ENCODE results near the gene HABP4.

The HABP4 gene, protein sequence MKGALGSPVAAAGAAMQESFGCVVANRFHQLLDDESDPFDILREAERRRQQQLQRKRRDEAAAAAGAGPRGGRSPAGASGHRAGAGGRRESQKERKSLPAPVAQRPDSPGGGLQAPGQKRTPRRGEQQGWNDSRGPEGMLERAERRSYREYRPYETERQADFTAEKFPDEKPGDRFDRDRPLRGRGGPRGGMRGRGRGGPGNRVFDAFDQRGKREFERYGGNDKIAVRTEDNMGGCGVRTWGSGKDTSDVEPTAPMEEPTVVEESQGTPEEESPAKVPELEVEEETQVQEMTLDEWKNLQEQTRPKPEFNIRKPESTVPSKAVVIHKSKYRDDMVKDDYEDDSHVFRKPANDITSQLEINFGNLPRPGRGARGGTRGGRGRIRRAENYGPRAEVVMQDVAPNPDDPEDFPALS

DNA sequence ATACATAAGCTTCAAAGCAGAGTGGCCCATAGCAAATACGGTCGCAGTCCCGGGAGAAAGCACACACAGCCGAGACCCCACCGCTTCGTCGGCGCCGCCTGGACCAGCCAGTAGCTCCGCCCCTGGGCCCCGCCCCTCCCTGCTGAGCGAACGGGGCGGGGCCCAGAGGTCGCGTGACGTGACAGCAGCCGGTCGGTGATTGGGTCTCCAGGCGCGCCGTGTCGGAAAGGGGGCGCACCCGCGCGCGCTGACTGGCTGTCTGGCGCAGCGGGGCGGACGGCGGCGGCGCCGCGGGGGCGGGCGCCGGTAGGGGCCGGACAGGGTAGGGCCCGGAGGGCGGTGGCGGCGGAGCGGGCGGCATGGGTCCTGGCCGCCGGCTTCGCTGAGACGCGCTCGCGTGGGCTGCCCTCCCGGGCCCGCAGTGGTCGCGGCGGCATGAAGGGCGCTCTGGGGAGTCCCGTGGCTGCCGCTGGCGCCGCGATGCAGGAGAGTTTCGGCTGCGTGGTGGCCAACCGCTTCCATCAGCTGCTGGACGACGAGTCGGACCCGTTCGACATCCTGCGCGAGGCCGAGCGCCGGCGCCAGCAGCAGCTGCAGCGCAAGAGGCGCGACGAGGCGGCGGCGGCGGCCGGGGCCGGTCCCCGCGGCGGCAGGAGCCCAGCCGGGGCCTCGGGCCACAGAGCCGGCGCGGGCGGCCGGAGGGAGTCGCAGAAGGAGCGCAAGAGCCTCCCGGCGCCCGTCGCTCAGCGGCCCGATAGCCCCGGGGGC lies at the start of gene HABP4:
Gene HABP4, plus strand, starts transcription at position 325 of the 768 bp plus-strand sequence. Its CDS starts 111 bp downstream, at position 436.
- DNase-seq (ENCODE audit: low read depth): peak; percentile 97

DNA sequence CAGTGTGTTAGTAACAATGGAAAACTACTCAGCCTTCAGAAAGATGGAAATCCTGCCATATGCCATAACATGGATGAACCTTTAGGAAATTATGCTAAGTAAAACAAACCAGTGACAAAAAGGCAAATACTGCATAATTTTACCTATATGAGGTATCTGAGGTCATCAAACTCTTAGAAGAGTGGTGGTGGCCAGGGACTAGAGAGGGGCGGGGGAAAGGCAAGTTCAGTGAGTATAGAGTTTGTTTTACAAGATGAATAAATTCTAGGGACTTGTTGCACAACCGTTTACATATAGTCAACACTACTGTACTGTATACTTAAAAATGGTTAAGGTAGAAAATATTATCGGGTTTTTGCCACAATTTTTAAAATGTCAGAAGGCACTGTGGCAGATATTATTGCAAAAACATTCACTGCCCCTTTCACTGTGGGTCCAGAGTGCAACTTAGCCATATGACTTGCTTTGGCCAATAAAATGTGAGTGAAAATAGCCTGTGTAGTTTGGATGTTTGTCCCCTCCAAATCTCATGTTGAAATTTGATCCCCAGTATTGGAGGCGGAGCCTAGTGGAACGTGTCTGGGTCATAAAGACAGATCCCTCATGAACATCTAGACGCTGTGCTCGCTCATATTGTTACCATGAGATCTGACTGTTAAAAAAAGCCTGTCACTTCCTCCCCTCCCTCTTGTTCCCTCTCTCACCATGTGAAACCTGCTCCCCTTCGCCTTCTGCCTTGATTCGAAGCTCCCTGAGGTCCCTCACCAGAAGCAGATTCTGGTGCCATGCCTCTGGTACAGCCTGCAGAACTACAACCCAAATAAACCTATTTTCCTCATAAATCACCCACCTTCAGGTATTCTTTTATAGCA lies 41.3 kb upstream of the HABP4 start:
- no peak for DNase-seq (ENCODE audit: low read depth)

DNA sequence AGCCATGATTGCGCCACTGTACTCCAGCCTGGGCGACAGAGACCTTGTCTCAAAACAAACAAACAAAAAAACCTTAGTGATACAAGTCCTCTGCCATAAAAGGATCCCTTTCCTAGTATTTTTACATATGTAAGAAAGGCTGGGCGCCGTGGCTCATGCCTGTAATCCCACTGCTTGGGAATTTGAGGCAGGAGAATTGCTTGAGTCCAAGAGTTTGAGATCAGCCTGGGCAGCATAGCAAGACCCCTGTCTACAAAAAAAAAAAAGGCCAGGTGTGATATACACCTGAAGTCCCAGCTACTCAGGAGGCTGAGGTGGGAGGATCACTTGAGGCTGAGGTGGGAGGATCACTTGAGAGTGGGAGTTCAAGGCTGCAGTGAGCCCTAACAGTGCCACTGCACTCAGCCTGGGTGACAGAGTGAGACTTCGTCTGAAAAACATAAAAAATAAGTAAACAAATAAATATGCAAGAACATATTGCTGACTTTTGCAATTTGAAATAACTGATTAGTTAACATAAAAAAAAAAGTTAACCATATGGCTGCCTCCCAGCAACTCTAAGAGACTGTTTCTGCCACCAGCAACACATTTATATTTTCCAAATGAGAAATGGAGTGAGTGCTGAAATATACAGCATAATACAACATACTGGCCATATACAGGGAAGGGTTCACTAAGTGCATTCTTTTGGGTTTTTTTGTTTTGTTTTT lies 38.7 kb upstream of the HABP4 start:
- DNase-seq (ENCODE audit: low read depth): no peak

GRCh38 chr9:96412174-96412913 lies 37.6 kb upstream of the HABP4 start:
- DNase-seq (ENCODE audit: low read depth): no peak

DNA sequence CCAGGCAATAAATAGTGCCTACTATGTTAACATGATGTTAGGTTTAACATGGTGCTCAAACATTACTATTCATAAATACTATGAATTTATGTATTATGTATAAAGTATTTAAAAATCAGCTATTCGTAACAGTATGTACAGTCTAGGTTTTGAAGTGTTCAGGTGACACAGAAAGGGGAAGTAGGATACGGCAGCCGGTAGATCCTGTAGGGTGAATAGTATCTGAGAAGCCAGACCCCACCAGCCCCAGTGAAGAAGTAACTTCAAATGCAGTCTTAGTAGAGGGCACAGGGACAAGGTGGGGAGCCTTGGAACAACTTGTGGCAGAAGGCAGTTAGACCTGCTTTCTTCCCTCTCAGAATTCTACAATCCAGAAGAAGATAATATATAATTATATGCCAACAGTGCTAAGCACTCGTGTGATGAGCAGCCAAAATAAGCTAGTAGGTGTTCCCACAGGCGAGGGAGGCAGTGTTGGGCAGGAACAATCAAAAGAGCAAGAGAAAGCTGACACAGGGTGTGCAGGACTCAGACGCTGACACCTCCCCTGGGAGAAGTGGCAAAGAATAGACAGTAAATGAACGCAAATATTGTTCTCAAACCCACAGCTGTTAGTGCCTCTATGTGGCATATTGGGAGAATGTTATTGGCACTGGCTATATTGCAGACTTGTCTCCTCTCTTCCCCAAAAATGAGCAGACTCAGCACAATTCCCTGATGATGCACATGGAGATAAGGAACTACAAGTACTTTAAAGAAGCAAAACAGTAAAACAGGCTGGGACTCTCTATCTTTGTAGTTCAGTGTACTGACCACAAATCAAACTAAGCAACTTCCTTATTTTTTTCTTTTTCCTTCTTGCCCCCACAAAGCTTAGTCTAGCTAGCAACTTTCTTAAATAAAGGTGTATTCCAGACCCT lies 36.4 kb upstream of the HABP4 start:
- no peak for DNase-seq (ENCODE audit: low read depth)

- peak; percentile 92 for DNase-seq (ENCODE audit: low read depth)
These were observed 32.9 kb upstream of the HABP4 start for GRCh38 chr9:96417051-96417586.

DNA sequence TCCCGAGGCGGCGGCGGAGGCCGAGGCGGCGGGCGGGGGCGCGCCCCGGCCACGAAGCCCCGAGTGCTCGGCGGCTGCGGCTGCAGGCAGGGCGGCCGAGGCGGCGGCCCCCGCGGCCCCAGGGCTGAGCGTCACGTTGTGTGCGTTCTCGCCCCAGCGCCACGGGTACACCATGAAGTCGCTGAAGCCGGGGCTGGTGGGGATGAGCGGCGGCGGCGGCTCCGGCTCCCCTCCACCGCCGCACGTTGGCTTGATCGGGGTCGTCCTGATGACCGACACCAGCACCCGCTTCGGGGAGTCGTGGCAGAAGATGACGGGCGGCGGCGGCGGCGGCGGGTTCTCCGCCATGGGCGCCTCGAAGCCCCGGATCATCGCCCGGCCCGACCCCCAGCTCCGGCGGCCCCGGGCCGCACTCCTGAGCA lies 32.3 kb upstream of the HABP4 start:
- DNase-seq (ENCODE audit: low read depth): peak; percentile 19

- peak; percentile 86 for DNase-seq (ENCODE audit: low read depth)
These were observed 31.7 kb upstream of the HABP4 start, which contains the start of gene ZNF367 for GRCh38 chr9:96418083-96418919. Gene ZNF367, minus strand, starts transcription at chr9:96418370. Its CDS starts 338 bp downstream, at chr9:96418032.

- no peak for DNase-seq (ENCODE audit: low read depth)
These were observed 30.9 kb upstream of the HABP4 start for GRCh38 chr9:96418920-96419690.

DNA sequence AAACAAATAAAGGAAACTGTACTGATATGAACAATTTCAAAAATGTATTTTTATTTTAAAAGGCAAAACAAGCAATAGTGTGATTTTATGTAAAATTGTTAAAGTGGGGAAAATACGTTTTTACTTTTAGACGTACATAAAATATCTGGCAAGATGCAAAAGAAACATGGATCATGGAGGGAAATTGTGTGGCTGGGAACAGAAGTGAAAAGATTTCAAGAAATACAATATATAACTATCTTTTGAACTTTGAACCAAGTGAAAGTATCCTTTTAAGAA lies 30.3 kb upstream of the HABP4 start:
- DNase-seq (ENCODE audit: low read depth): no peak

GRCh38 chr9:96420468-96421219 lies 29.3 kb upstream of the HABP4 start:
- no peak for DNase-seq (ENCODE audit: low read depth)

GRCh38 chr9:96423322-96423984 lies 26.5 kb upstream of the HABP4 start:
- no peak for DNase-seq (ENCODE audit: low read depth)

DNA sequence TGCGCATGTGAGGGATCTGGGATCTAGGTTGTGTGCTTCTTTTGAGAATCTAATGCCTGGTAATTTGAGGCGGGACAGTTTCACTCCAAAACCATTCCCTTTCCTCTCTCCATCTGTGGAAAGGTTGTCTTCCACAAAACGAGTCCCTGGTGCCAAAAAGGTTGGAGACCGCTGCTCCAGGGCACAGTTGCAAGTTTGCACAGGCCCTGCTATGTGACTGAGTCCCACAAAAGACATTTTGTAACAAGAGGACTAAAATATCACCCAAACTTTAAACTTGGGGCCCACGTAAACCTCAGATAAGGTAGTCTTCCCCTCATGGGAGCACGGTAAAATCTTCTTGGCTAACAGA lies 26.0 kb upstream of the HABP4 start:
- no peak for DNase-seq (ENCODE audit: low read depth)

GRCh38 chr9:96425500-96426169 lies 24.3 kb upstream of the HABP4 start:
- DNase-seq (ENCODE audit: low read depth): no peak

GRCh38 chr9:96429732-96430131 lies 20.2 kb upstream of the HABP4 start:
- DNase-seq (ENCODE audit: low read depth): no peak

DNA sequence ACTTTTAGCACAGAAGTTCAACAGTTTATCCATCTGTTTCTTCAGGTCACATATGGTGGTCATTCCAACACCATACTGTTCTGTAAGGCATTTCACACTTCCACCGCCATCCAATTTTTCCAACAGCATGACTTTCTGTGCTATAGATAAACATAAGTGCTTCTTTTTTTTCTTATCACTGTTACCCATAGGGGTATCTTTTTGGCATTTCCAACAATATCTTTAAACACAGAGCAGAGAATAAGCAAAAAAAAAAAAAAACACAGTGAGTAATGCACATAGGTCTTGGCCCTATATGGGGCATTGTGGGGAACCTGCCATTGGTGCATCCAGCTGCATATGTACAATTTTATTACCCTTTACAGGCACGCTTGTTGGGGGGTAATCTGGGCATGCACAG lies 19.6 kb upstream of the HABP4 start:
- no peak for DNase-seq (ENCODE audit: low read depth)
